Panc1 (cell line): Measurements from ENCODE around the gene GAL3ST1. TPM values are rescaled to one million over a fixed set of nuclear protein-coding genes. Genes with fewer than 3 reads are reported as not detected.

ENCODE experiments used
- ATAC-seq: fragments of 200-7000 bp; cut with Tn5 transposase; 2 replicates; pipeline ENCODE4 v1.9.1; 2020; ENCODE audit warnings: mild to moderate bottlenecking, moderate library complexity
- BruUV-seq: library from RNA; stranded (reverse); fragments of 400-500 nt; replicated peaks from 2 replicates; lab custom pipeline; 2021; lab: Mats Ljungman, UMichigan
- CTCF ChIA-PET: fragments of 300-600 bp; sonication (Branson Sonifier 250); formaldehyde crosslinking; loops from one replicate; lab custom pipeline; 2022; ENCODE audit warnings: antibody characterized with exemption; lab: Charles Lee
- POLR2A ChIA-PET: fragments of 300-600 bp; sonication (Branson Sonifier 250); formaldehyde crosslinking; loops from one replicate; lab custom pipeline; 2022; ENCODE audit warnings: antibody characterized with exemption; lab: Charles Lee
- DNase-seq: peaks from one replicate; pipeline ENCODE4 v3.0.0-alpha.2; 2010; ENCODE audit warnings: low read depth, low spot score
- H3K27ac ChIP-seq: 2 replicates; pipeline ENCODE4 v1.5.1; 2011; ENCODE audit warnings: mild to moderate bottlenecking, low read length, inconsistent platforms
- H3K27me3 ChIP-seq: fragments of 200-500 bp; sonication (Bioruptor generic); 2 replicates; pipeline ENCODE4 v1.6.0; 2014; ENCODE audit warnings: low read length, inconsistent platforms; ENCODE audit not compliant: control insufficient read depth, insufficient read depth
- H3K36me3 ChIP-seq: fragments of 200-500 bp; sonication (Bioruptor generic); 2 replicates; pipeline ENCODE4 v1.5.1; 2014; ENCODE audit warnings: inconsistent platforms, mild to moderate bottlenecking, low read length, moderate library complexity; ENCODE audit not compliant: control insufficient read depth, insufficient read depth
- H3K4me1 ChIP-seq: 2 replicates; pipeline ENCODE4 v1.5.1; 2011; ENCODE audit warnings: inconsistent platforms, mild to moderate bottlenecking, low read length, moderate library complexity; ENCODE audit not compliant: control insufficient read depth, insufficient read depth
- H3K4me3 ChIP-seq, 2 experiments: 2 replicates each; pipeline ENCODE4 v1.5.1; 2011 to 2012; ENCODE audit warnings: low read depth in 2 of 2, low read length in 2 of 2, mild to moderate bottlenecking in 2 of 2, inconsistent platforms in 1 of 2, moderate library complexity in 1 of 2
- H3K9me3 ChIP-seq: fragments of 200-500 bp; sonication (Bioruptor generic); 2 replicates; pipeline ENCODE4 v1.5.1; 2014; ENCODE audit warnings: low read depth, mild to moderate bottlenecking, inconsistent platforms, low read length, moderate library complexity; ENCODE audit not compliant: control insufficient read depth, insufficient read depth
- POLR2AphosphoS5 ChIP-seq: IDR thresholded peaks from 2 replicates; pipeline ENCODE4 v1.6.1; 2012; ENCODE audit warnings: mild to moderate bottlenecking, low read depth, low read length, moderate library complexity
- SIN3A ChIP-seq: IDR thresholded peaks from 2 replicates; pipeline ENCODE4 v1.6.1; 2012; ENCODE audit warnings: low read depth, mild to moderate bottlenecking, low read length, moderate library complexity, borderline replicate concordance; ENCODE audit not compliant: insufficient read depth
- TCF7L2 ChIP-seq: IDR thresholded peaks from 2 replicates; pipeline ENCODE4 v1.6.1; 2011; ENCODE audit warnings: mild to moderate bottlenecking, low read depth, low read length, inconsistent platforms
- in situ Hi-C: cut with HindIII; loops from 2 replicates; pipeline ENCODE4 v1.10.0; 2016; ENCODE audit warnings: low sequenced_read_pairs, low pct_unique_long_range_greater_than_20kb
- intact Hi-C: fragments of 100-400 bp; cut with micrococcal nuclease; formaldehyde crosslinking; loops from one replicate; pipeline ENCODE4 v1.10.0; 2022; ENCODE audit not compliant: unreplicated experiment
- total RNA-seq: library from RNA; stranded (reverse); gene quantifications from one replicate; pipeline ENCODE4 v1.2.1, GENCODE V29; 2021; ENCODE audit not compliant: unreplicated experiment
- TF ChIP-seq, protein P1 (sequence below), 2 experiments: IDR thresholded peaks; 2 replicates each; pipeline ENCODE4 v1.6.1; 2011 to 2012; ENCODE audit warnings: low read depth in 2 of 2, control low read depth in 1 of 2, low read length in 1 of 2, mild to moderate bottlenecking in 1 of 2, moderate library complexity in 1 of 2; ENCODE audit not compliant: insufficient read depth in 1 of 2
- TF ChIP-seq, protein P2 (sequence below): fragments of 450-650 bp; IDR thresholded peaks from 2 replicates; pipeline ENCODE4 v1.5.1; 2017; ENCODE audit warnings: mild to moderate bottlenecking

The GAL3ST1 gene
- total RNA-seq, 1 experiment from 2014 or later: 1.1 TPM

- intact Hi-C loops: no loop called here
- in situ Hi-C loops: no loop called here
- POLR2A ChIA-PET: no interaction called here
- ATAC-seq: no peak
- Histone ChIP-seq H3K9me3 (no peaks in the 10 kb centered on the region), H3K4me3 (no peak overlapping the region), H3K27me3 (no peaks in the 10 kb centered on the region), H3K36me3 (peaks cover 3% of the 10 kb centered on the region; the same call in 1 of the 2 replicates), H3K27ac (no peak overlapping the region), H3K4me1 (no peaks in the 10 kb centered on the region)
- BruUV-seq: no TSS peak
- TF ChIP-seq TCF7L2 (no peak), POLR2AphosphoS5 (no peak), SIN3A (no peak)
- TF ChIP-seq, protein P1, sequence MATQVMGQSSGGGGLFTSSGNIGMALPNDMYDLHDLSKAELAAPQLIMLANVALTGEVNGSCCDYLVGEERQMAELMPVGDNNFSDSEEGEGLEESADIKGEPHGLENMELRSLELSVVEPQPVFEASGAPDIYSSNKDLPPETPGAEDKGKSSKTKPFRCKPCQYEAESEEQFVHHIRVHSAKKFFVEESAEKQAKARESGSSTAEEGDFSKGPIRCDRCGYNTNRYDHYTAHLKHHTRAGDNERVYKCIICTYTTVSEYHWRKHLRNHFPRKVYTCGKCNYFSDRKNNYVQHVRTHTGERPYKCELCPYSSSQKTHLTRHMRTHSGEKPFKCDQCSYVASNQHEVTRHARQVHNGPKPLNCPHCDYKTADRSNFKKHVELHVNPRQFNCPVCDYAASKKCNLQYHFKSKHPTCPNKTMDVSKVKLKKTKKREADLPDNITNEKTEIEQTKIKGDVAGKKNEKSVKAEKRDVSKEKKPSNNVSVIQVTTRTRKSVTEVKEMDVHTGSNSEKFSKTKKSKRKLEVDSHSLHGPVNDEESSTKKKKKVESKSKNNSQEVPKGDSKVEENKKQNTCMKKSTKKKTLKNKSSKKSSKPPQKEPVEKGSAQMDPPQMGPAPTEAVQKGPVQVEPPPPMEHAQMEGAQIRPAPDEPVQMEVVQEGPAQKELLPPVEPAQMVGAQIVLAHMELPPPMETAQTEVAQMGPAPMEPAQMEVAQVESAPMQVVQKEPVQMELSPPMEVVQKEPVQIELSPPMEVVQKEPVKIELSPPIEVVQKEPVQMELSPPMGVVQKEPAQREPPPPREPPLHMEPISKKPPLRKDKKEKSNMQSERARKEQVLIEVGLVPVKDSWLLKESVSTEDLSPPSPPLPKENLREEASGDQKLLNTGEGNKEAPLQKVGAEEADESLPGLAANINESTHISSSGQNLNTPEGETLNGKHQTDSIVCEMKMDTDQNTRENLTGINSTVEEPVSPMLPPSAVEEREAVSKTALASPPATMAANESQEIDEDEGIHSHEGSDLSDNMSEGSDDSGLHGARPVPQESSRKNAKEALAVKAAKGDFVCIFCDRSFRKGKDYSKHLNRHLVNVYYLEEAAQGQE (IDR thresholded peaks at IDR 0.05; ENCODE audit: insufficient read depth in 1 of 2, low read depth in 2 of 2, low read length in 1 of 2): no peak
- TF ChIP-seq, protein P2, sequence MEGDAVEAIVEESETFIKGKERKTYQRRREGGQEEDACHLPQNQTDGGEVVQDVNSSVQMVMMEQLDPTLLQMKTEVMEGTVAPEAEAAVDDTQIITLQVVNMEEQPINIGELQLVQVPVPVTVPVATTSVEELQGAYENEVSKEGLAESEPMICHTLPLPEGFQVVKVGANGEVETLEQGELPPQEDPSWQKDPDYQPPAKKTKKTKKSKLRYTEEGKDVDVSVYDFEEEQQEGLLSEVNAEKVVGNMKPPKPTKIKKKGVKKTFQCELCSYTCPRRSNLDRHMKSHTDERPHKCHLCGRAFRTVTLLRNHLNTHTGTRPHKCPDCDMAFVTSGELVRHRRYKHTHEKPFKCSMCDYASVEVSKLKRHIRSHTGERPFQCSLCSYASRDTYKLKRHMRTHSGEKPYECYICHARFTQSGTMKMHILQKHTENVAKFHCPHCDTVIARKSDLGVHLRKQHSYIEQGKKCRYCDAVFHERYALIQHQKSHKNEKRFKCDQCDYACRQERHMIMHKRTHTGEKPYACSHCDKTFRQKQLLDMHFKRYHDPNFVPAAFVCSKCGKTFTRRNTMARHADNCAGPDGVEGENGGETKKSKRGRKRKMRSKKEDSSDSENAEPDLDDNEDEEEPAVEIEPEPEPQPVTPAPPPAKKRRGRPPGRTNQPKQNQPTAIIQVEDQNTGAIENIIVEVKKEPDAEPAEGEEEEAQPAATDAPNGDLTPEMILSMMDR: no peak
- DNase-seq: no peak
- CTCF ChIA-PET: no interaction called here
Observed at GRCh38 chr22:30507670-30508069, 66.8 kb downstream of the GAL3ST1 start.

DNA sequence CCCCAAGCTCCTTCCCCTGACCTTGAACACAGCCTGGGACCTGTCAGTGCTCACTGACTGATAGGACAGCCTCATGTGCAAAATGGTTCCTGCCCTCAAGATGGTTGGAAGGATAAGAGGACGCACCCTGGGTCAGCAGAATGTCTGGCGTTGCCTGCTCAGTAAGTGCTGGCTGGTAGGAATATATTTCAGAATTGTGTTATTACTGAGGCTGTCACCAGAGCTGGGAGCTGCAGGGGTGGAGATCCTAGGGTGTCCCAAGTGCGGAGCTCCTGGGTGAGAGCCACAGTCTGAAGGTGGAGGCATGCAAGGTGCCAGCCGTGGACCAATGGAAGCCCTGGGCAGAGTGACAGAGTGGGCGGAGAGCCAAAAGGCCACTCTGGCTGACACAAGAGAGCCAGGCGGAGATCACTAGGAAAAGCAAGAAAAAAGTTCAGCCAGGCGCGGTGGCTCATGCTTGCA lies 67.9 kb downstream of the GAL3ST1 start:
- no peaks in the 10 kb centered on the region for H3K4me1 ChIP-seq
- in situ Hi-C loops (no loop called here), intact Hi-C loops (no loop called here)
- no TSS peak for BruUV-seq
- H3K4me3 ChIP-seq: no peak overlapping the region
- ATAC-seq (no peak), DNase-seq (no peak)
- ChIA-PET CTCF (no interaction called here), POLR2A (no interaction called here)
- H3K27ac ChIP-seq: no peak overlapping the region
- TF ChIP-seq, protein P1 (IDR thresholded peaks at IDR 0.05; ENCODE audit: insufficient read depth in 1 of 2, low read depth in 2 of 2, low read length in 1 of 2): no peak
- no peak for TF ChIP-seq SIN3A
- no peak for TF ChIP-seq POLR2AphosphoS5
- TF ChIP-seq, protein P2: no peak
- TF ChIP-seq TCF7L2: no peak
- H3K27me3 ChIP-seq: no peaks in the 10 kb centered on the region
- H3K36me3 ChIP-seq: peaks cover 3% of the 10 kb centered on the region; the same call in 1 of the 2 replicates
- no peaks in the 10 kb centered on the region for H3K9me3 ChIP-seq

Other genes with a start within 250 kb of the GAL3ST1 start
- gene TBC1D10A, start 247.7 kb downstream of the GAL3ST1 start, total RNA-seq: 14.9 TPM
- 176 TPM for gene SF3A1, start 217.8 kb downstream of the GAL3ST1 start, total RNA-seq
- gene CCDC157, start 217.7 kb downstream of the GAL3ST1 start, total RNA-seq: 2.1 TPM
- gene RNF215, start 187.3 kb downstream of the GAL3ST1 start, total RNA-seq: 35.8 TPM
- 10.7 TPM for gene SEC14L2, start 177.6 kb downstream of the GAL3ST1 start, total RNA-seq
- 21.5 TPM for gene MTFP1, start 148.9 kb downstream of the GAL3ST1 start, total RNA-seq
- not detected for gene SEC14L3, start 102.6 kb downstream of the GAL3ST1 start, total RNA-seq
- gene SEC14L4, start 69.0 kb downstream of the GAL3ST1 start, total RNA-seq: 2.4 TPM
- gene SEC14L6, start 27.9 kb downstream of the GAL3ST1 start, total RNA-seq: not detected
- gene PES1, start 17.2 kb upstream of the GAL3ST1 start, total RNA-seq: 111 TPM
- 2.4 TPM for gene TCN2, start 32.5 kb upstream of the GAL3ST1 start, total RNA-seq
- gene SLC35E4, start 61.1 kb upstream of the GAL3ST1 start, total RNA-seq: 5.5 TPM
- 15.4 TPM for gene DUSP18, start 93.2 kb upstream of the GAL3ST1 start, total RNA-seq
- 4.7 TPM for gene OSBP2, start 120.2 kb upstream of the GAL3ST1 start, total RNA-seq